SIG-M5 treated with dmso at 0.1 percent for 504 hours (cell line): ENCODE data around the gene SEC14L1.

Source experiments
- DNase-seq: peaks from one replicate; lab custom pipeline; 2025; ENCODE audit not compliant: unreplicated experiment; lab: John Stamatoyannopoulos, UW

The SEC14L1 gene

DNA sequence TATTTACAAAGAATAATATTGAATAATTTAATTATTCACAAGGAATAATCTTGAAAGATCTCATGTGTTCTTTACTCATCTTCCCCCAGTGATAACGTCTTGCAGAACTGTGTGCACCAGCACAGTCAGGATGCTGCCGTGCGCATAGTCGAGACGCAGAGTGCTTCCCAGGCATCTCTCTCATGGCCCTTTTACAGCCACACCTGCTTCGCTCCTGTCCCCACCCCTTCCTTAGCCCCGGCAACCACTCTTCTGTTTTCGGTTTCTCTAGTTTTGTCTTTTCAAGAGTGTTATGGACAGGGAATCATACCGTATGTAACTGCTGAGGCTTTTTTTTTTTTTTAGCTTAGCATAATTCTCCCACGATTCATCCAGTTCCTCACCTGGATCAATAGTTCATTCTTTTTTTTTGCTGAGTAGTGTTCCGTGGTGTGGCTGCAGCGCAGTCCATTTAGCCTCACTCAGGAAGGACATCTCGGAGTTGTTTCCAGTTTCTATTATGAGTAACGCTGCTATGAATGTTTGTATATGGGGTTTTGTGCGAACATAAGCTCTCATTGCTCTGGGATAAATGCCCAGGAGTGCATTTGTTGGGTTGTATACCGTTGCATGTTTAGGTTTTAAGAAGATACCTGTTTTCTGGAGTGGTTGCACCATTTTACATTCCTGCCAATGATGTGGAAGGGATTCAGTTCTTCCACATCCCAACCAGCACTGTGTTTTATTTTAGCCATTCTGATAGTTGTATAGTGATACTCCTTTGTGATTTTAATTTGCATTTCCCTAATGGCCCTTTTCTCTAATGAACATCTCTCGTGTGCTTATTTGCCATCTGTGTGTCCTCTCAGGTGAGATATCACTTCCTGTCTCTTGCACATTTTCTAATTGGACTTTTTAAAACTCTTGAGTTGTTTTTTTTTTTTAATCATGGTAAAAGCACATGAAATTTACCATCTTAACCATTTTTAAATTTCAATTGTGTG is 47.6 kb downstream of the SEC14L1 start:
- DNase-seq = no peak

DNA sequence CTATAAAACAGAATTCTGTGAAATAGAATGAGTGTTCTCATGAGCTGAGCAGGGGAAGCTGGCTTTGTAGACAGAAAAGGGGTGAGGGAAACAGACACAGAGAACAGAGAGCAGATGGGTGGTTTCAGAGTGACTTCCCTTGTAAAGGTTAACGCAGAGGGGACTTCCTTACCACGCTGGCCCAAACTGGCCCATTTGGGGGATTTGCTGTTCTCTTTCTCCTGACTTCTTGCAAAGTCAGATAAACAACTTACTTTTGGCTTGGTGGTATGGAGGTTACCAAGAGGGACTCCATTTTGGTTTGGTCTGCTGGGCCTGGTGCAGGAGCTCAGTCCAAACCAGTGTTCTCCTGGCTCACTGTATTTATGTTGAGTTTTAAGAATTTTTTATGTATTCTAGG is 48.4 kb downstream of the SEC14L1 start:
- DNase-seq = no peak

DNA sequence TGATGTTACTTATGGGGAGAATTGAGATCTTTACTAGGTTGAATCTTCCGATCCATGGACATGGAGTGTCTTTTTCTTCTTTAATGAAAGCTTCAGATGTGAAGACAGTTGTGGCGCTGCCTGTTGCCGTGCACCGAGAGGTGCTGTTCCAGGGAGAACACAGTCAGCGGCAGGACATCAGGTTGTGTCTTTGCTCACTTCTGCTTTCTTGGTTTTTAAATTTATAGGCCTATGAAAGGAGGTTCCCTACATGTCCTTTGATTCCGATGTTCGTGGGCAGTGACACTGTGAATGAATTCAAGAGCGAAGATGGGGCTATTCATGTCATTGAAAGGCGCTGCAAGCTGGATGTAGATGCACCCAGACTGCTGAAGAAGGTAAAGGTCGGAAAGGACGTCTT is 49.8 kb downstream of the SEC14L1 start:
- no peak for DNase-seq

DNA sequence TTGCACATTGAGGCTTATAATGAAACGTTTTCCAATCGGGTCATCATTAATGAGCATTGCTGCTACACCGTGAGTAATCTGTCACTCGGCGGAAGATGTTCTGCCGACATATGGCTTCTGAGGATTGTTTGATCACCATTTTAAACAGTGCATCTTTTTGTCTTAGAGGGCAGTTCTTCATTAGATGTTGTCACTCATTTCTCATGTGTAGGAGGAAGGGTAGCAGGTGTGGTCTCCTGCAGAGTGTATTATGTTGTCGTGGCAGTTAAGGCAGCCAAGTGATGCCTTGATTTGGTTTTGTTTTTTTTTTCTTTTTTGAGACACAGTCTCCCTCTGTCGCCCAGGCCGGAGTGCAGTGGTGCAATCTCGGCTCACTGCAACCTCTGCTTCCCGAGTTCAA is 50.5 kb downstream of the SEC14L1 start:
- no peak for DNase-seq

DNA sequence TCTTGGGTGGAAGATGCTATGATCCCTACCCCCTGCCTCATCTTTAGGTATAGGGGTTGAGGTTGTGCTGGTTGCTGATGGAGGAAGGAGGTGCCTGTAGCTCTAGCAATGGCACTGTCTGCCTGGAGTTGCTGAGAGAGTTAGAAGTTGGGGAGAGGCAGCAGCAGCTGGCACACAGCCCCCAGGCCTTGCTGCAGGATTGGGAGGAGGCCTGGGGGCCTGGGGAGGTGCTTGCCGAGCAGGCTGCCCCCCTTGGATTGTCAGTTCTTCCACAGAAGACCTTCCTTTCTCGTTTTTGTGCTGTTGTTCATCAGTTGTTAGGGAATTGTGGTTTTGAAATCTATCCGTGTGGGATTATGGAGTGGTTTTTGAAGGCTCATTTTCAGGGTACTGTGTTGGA is 52.9 kb downstream of the SEC14L1 start:
- DNase-seq = no peak

DNA sequence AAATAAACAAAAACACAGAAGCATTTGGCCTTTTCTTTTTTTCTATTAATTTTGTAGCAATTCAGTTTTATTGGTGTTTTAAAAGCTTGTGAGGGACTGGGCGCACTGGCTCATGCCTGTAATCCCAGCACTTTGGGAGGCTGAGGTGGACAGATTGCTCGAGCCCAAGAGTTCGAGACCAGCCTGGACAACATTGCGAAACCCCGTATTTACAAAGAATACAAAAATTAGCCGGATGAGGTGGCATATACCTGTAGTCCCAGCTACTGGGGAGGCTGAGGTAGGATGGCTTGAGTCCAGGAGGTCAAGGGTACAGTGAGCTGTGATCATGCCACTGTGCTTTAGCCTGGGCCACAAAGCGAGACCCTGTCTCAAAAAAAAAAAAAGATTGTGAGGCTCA is 53.4 kb downstream of the SEC14L1 start:
- no peak for DNase-seq

DNA sequence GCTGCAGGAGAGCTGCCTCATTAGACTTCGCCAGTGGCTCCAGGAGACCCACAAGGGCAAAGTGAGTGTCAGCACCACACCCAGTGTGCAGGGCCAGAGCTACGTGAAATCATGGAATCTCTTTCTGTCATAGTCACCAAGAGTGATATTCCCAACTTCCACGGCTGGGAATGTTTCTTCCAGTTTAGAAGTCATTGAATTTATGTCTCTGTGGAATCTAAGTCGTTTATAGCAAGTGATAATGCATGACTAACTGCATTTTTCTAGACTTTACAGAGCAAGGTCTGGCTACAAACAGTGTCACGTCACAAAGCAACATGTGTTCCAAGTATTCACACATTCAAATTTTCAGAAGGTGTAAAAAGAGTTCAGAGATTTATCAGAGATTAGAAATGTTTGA is 55.5 kb downstream of the SEC14L1 start:
- DNase-seq = no peak

DNA sequence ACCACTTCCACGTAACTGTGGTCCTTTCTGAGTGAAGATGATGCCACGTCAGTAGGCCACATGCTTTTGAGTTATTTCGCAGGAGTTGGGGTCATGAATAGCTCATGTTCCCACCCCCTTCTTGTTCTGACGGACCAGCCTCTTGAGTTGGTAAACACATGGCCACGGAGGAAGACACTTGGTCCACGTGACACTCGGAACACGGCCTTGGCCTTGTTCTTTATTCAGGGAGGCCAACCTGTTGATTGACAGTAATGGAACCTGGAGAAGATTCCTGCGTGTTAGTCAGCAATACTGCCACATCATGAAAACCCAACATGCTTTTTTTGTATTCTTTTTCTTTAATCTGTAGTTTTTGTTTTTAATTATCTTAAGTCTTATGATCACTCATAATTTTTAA is 56.3 kb downstream of the SEC14L1 start:
- DNase-seq = no peak

DNA sequence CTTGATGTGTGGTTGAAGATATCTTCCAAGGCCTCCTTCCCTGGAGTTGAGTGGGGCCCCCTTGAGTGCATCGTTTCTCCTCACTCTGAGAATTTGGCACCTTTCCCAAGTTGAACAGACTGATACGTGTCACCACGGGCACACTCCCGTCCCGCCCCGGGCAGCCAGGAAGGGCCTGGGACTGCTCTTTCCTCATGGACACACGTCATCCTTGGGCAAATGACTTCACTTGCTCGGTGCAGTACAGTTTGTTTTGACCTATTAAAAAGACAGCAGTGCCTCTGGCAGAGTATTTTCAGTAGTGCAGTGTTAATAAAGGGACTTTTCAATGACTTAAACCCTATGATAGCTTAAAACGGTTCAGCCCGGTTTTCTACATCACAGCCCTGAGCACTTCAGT is 59.9 kb downstream of the SEC14L1 start:
- DNase-seq = no peak

DNA sequence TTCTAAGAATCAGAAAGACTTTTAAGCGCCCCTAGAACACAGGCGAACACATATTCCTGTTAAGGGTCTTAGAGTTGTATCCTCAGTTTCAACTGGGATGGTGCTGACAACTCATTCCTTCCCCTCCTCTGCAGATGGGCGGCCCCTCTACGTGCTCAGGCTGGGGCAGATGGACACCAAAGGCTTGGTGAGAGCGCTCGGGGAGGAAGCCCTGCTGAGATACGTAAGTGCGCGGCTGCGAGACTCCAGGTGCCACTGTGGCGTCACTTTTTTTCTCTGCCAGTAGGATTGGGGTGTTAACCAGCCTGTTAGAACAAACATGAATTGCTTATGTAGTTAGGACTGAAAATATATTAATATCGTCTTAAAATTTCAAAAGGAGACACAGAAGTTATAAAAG is 62.7 kb downstream of the SEC14L1 start:
- DNase-seq = no peak

DNA sequence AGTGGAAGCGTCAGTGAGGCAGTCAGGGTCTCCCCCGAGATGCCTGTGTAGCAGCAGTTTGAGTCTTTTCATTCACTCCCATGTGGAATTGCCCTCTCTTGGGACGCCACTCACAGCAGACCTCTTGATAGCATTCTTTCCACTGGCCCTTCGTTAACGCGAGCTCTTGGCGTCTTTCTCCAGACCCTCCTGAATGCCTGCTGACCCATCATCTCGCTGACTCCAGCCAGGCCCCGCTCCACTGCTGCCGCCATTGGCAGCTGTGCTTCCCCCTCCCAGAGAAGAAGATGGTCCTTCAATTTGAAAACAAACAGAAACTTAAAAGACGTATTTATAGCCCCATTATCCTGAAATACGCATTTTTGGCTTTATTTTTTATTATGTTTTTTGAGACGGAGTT is 63.1 kb downstream of the SEC14L1 start:
- no peak for DNase-seq

DNA sequence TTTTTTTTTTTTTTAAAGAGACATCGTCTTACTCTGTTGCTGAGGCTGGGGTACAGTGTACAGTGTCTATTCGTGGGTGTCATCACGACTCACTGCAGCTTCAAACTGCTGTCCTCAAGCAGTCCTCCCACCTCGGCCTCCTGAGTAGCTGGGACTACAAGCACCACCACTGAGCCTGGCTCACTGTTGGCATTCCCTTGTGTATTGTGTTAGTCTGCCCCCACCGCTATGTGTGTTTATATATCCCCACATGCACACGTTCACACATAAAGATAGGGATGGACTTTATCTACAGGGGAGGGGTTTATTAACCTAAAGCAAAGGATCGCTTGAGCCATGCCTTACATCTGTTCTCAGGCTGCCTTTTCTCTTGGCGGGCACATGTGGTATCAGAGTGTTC is 63.8 kb downstream of the SEC14L1 start:
- DNase-seq = no peak

DNA sequence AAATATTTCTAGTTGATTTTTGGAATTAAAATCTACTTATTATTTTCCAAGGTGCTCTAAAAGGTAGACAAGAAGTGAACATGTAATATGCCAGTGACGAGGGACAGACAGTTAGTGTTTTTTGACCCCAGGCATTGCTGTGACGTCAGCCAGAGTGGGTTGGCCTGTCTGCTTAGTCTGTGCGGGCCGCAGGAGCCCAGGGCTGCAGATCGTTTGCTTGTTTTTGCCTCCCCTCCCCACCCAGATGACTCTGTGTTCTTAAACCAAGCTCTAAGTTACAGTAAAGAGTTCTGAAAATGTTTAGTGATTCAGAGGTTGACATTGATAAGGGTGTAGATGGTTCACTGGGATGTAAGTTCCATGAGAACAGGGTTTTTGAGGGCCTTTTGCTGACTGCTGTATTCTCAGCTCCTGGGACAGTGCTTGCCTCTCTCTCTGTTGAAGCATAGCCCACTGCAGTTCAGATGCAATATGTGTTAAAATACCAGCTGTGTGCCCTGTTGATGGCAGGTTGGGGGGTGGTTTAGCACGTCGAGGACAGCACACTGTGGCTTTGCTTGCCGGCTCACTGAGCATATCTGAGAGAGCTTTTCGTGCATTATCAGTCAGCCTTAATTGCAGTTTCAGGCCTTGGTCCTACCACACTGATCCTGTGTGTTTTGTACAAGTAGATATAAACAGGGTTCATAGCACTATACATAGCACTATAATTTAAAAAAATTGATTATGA is 64.8 kb downstream of the SEC14L1 start:
- no peak for DNase-seq

DNA sequence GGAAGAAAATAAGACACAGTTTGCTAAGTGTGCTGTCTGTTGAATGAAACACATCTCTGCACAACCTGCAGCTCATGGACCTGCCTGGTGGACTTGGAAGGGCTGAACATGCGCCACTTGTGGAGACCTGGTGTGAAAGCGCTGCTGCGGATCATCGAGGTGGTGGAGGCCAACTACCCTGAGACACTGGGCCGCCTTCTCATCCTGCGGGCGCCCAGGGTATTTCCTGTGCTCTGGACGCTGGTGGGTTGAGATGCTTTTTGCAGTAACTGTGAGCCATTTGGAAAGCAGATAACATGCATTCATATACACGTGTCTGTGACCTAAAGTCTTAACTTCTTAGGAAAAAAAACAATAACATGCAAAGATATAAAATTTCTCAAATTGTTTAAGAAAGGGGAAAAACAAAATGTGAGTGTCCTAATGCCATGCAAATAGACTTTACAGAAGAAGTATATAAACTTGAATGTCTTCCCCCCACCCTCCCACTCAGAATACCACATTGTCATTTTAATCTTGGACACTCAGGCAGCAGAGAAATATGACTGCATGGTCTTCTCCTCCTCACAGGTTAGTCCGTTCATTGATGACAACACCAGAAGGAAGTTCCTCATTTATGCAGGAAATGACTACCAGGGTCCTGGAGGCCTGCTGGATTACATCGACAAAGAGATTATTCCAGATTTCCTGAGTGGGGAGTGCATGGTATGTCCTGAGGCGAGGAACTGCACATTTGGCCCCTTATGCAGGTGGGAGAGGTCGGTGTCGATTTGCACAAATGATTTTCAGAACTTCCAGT is 65.6 kb downstream of the SEC14L1 start:
- DNase-seq = peak; percentile 41

DNA sequence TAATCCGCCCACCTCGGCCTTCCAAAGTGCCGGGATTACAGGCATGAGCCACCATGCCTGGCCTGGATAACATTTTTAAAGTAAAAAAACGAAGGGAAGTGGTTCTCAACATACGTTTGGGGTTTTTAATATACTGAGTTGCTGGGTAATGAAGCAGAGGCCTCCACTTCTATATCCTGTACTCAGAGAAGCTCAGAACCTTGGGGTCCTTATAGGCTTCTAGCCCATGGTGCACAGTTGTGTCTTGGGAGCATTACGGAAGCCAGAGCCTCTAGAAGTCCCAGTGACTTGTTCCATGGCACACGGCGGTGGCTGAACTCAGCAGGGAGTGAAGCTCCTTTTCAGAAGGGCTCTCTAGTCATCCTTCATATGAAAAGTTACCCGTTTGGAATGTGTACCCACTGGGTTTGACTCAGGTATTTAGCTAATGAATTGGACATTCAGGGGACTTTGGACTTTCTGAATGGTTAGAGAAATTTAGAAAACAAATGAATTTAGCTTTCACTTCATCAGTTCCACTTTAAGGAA is 67.0 kb downstream of the SEC14L1 start:
- no peak for DNase-seq

DNA sequence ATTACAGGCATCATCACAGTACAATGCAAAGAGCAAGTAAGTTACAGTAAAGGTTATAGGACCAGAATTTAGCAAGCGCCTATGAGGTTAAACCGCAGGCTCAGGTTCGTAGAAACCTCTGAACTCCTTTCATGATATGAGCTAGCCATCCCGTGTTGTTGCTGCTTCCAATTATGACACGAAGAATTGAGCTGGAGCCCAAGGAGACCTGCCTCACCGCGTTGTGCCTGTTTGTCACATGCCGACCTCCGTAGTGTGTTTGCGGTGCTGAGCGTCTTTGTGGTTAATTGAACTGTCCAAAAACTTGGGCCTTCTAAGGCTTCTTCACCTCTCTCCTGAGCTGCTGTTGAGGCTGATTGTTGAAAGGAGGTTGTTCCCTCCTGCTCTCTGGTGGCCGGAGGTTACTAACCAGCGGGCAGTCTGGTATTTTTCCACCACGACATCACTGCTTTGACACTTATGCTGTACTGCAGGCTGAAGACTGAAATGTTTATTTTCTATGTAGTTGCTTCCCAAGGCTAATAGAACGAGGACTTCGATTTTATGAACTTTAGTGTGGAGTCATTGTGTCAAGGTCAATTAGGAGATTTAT is 67.5 kb downstream of the SEC14L1 start:
- DNase-seq = no peak

DNA sequence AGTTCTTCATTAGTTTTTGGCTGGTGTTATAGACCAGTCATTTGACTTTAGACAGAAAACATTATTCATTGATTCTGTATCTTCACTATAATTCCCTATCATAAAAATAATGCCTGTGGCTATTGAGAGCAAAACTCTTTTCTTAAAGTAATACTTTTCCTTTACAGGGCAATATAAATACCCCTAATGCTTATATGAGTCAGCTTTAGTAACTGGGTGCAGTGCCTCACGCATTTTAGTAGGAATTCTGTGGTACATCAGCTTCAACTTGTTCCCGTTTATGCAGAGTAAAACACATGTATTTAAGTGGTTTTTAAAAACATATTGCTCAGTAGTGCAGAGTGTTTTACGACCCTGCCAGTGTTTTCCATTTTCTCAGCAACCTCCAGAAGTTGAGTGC is 68.1 kb downstream of the SEC14L1 start:
- no peak for DNase-seq

DNA sequence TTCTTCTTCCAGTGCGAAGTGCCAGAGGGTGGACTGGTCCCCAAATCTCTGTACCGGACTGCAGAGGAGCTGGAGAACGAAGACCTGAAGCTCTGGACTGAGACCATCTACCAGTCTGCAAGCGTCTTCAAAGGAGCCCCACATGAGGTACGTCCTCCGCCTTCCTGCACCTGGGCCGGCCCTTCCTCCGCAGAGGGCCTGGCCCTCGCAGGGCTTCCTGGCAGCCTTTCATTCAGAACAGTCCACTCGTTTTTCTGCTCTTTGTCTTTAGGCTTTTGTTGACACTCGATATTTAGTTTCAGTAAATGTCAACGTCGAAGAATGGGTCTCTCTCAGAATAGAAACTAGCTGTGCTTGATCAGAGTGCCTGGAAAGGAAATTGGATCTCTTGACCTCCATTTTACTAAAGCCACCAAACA is 68.6 kb downstream of the SEC14L1 start:
- no peak for DNase-seq

DNA sequence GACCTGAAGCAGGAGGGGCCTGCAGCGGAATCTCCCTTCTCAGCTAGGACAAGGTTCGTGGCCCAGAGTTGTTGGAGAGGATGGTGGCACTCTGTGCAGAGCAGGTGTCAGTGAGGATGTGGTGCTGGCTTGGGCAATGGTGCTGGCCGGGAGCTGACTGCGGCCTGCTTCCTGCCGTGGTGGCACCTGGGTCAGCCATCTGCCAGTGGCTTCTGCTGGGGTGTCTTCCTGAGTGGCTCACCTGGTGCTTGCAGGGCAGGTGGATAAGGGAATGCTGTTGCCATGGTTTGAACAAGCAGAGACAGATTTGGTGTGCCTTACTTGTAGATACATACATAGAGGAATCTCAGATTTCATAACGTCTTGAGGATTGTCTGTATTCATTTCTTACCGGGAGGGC is 69.6 kb downstream of the SEC14L1 start:
- DNase-seq = no peak

DNA sequence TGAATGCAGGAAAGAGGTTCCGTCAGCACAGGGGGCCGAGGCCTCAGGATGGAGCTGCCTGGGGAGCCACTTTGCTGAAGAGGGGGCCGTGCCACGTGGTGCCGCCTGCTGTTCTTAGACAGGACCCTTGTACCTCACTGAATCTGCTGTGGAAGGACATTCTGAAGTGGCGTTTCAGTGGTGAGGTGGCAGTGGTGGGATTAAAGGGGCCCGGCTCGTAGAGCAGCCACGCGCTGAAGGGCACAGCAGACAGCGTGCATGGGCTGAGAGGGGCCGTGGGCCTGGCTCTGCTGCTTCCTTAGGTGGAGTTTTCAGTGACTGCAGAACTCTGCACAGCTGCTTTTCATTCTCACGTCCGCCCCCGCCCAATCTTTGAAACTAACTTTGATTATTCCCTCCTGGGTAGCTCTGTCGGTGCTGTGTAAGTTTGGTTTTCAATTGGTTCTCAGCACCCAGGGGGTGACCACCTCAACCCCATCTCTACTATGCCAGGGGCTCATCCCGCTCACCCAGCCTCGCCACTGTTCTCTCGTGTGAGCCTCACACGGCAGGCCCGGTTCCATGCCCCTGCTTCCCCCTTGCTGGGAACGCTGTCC is 70.3 kb downstream of the SEC14L1 start:
- no peak for DNase-seq
